IPS-NIHi7 (cell line): ENCODE measurements around the gene OR11A1.
A peak's percentile ranks its signal among the peaks of the same experiment; 100 is the strongest.

Experiments used
- DNase-seq: peaks from one replicate; pipeline ENCODE4 v3.0.0; 2012; ENCODE audit warnings: mixed read lengths; ENCODE audit errors: extremely low spot score

The OR11A1 gene

GRCh38 chr6:29395331-29395730 is 61.5 kb downstream of the OR11A1 start, which contains the start of gene OR12D2:
Gene OR12D2 (plus strand): TSS chr6:29395631. CDS start chr6:29396700, 1,069 bp downstream.
- no peak for DNase-seq

DNA sequence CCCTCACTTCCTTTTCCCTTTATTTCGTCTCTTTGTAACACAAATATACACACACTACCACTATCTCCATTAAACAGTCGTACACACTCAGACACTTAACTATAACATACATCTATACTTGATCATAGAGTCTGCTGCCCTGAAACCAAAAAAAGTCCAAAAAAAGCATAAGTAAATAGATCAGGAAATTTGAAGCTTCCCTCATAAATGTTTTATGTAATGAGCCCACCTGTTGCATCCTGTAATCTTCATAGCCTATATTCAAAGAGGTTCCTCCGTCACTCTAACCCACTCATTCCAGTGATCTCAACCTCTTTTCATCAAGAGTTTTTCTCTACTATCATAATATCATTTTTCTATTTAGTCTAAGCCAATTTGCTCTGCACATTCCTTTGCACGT is 68.3 kb downstream of the OR11A1 start:
- no peak for DNase-seq

DNA sequence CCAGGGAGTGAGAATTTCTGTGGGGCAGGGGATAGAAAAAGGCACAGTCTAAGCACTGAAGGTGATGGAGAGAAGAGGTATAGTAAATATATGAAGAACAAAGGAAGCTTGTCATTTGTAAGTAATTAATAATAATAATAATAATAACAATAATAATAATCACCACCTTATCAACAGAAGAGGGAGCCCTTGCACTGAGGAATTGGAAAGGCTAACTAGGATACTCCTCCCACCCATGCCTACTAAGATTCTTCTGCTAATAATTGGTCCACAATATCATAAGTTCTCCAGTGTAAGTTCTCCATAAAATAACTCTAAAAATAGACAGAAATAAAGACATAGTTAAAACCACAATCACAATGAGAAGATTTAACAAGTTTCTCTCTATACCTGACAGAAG is 80.9 kb downstream of the OR11A1 start:
- peak; percentile 18 for DNase-seq
